B cell (primary cell): Measurements from ENCODE around the gene SPEM3.

Source experiments
- CTCF ChIP-seq: fragments of 200-600 bp; IDR thresholded peaks from one replicate; pipeline ENCODE4 v1.8.0; 2022; ENCODE audit warnings: antibody characterized with exemption, mild to moderate bottlenecking
- EZH2 ChIP-seq: IDR thresholded peaks from 2 replicates; pipeline ENCODE4 v1.6.1; 2012; ENCODE audit warnings: borderline replicate concordance, low read depth, mild to moderate bottlenecking, moderate library complexity, low read length; ENCODE audit not compliant: insufficient read depth, poor library complexity, severe bottlenecking

- TF ChIP-seq EZH2: no peak
- TF ChIP-seq CTCF: no peak
These were observed 34.8 kb upstream of the SPEM3 start for GRCh38 chr17:7393613-7394451.
